GM12801 (cell line): Measurements from ENCODE around the gene CCDC183.

ENCODE experiments used
- CTCF ChIP-seq: IDR thresholded peaks from one replicate; pipeline ENCODE4 v1.5.1; 2011; ENCODE audit warnings: control low read depth; ENCODE audit not compliant: insufficient read length; ENCODE audit errors: extremely low read depth

Gene CCDC183

GRCh38 chr9:136823136-136824046 is 27.3 kb downstream of the CCDC183 start:
- no peak for TF ChIP-seq CTCF

GRCh38 chr9:136824496-136825225 is 28.5 kb downstream of the CCDC183 start:
- TF ChIP-seq CTCF: no peak

- TF ChIP-seq CTCF: no peak
These were observed 29.4 kb downstream of the CCDC183 start for GRCh38 chr9:136825295-136826187.

GRCh38 chr9:136826188-136826541 is 30.0 kb downstream of the CCDC183 start:
- no peak for TF ChIP-seq CTCF

GRCh38 chr9:136826703-136827582 is 30.8 kb downstream of the CCDC183 start:
- TF ChIP-seq CTCF: no peak

- TF ChIP-seq CTCF: no peak
These were observed 31.8 kb downstream of the CCDC183 start for GRCh38 chr9:136827794-136828473.
